ENCODE measurements around the gene UBE2J2. TPM values are rescaled to one million over a fixed set of nuclear protein-coding genes. Genes with fewer than 3 reads are reported as not detected.

UBE2J2 gene
- total RNA-seq, 1 experiment from 2014 or later: 38.0 TPM

GRCh38 chr1:1281533-1282321 lies 8.1 kb upstream of the UBE2J2 start:
- peak; percentile 64 for DNase-seq (ENCODE audit: low spot score)

- DNase-seq (ENCODE audit: low spot score): no peak
Measured at GRCh38 chr1:1280782-1281481, 7.3 kb upstream of the UBE2J2 start.

- DNase-seq (ENCODE audit: low spot score): no peak
Measured at GRCh38 chr1:1279028-1279427, 5.4 kb upstream of the UBE2J2 start.

- DNase-seq (ENCODE audit: low spot score): no peak
Measured at GRCh38 chr1:1278620-1279019, 5.0 kb upstream of the UBE2J2 start.

- no peak for DNase-seq (ENCODE audit: low spot score)
Measured at GRCh38 chr1:1275836-1276235, 2.2 kb upstream of the UBE2J2 start.

- DNase-seq (ENCODE audit: low spot score): no peak
Measured at GRCh38 chr1:1274931-1275431, 1.3 kb upstream of the UBE2J2 start.

- no peak for DNase-seq (ENCODE audit: low spot score)
Measured at GRCh38 chr1:1274299-1274930, 761 bp upstream of the UBE2J2 start.

- no peak for DNase-seq (ENCODE audit: low spot score)
Measured at GRCh38 chr1:1273209-1273511, 494 bp downstream of the UBE2J2 start.

GRCh38 chr1:1272341-1273208 lies 1.1 kb downstream of the UBE2J2 start:
- no peak for DNase-seq (ENCODE audit: low spot score)

GRCh38 chr1:1270813-1271212 lies 2.8 kb downstream of the UBE2J2 start:
- no peak for DNase-seq (ENCODE audit: low spot score)

GRCh38 chr1:1268284-1268682 lies 5.4 kb downstream of the UBE2J2 start:
- DNase-seq (ENCODE audit: low spot score): no peak

GRCh38 chr1:1267488-1268283 lies 6.0 kb downstream of the UBE2J2 start:
- DNase-seq (ENCODE audit: low spot score): no peak

- peak; percentile 93 for DNase-seq (ENCODE audit: low spot score)
Measured at GRCh38 chr1:1264868-1265272, 8.8 kb downstream of the UBE2J2 start.

GRCh38 chr1:1264026-1264425 lies 9.6 kb downstream of the UBE2J2 start:
- no peak for DNase-seq (ENCODE audit: low spot score)

GRCh38 chr1:1262758-1263157 lies 10.9 kb downstream of the UBE2J2 start:
- no peak for DNase-seq (ENCODE audit: low spot score)

- DNase-seq (ENCODE audit: low spot score): no peak
Measured at GRCh38 chr1:1262071-1262470, 11.6 kb downstream of the UBE2J2 start.

GRCh38 chr1:1260843-1261560 lies 12.7 kb downstream of the UBE2J2 start:
- no peak for DNase-seq (ENCODE audit: low spot score)

GRCh38 chr1:1259951-1260600 lies 13.6 kb downstream of the UBE2J2 start:
- DNase-seq (ENCODE audit: low spot score): no peak

- DNase-seq (ENCODE audit: low spot score): no peak
Measured at GRCh38 chr1:1259540-1259939, 14.1 kb downstream of the UBE2J2 start.

- no peak for DNase-seq (ENCODE audit: low spot score)
Measured at GRCh38 chr1:1259119-1259488, 14.6 kb downstream of the UBE2J2 start.
